ENCODE measurements around the gene TMEM255A. TPM values are rescaled to one million over a fixed set of nuclear protein-coding genes. Genes with fewer than 3 reads are reported as not detected.

TMEM255A gene
- total and polyA plus RNA-seq, 2 donors (not counting 1 experiment from before 2014, with no cell fraction given): 0.06 to 0.25 TPM

Other genes starting within 250 kb of the TMEM255A start
- gene RHOXF2B, start 233.8 kb downstream of the TMEM255A start, total RNA-seq: not detected in 2 replicates
- not detected in 2 replicates for gene RHOXF2B, start 233.8 kb downstream of the TMEM255A start, polyA plus RNA-seq
- not detected in 2 replicates for gene RHOXF1, start 195.5 kb downstream of the TMEM255A start, total RNA-seq
- gene RHOXF1, start 195.5 kb downstream of the TMEM255A start, polyA plus RNA-seq: 1.3 and 2.8 TPM in 2 replicates
- not detected in 2 replicates for gene RHOXF2, start 152.8 kb downstream of the TMEM255A start, total RNA-seq
- not detected in 2 replicates for gene RHOXF2, start 152.8 kb downstream of the TMEM255A start, polyA plus RNA-seq
- gene ZBTB33, start 60.6 kb downstream of the TMEM255A start, total RNA-seq: 21.6 and 22.0 TPM in 2 replicates
- gene ZBTB33, start 60.6 kb downstream of the TMEM255A start, polyA plus RNA-seq: 4.6 and 7.1 TPM in 2 replicates
- gene ATP1B4, start 50.6 kb upstream of the TMEM255A start, total RNA-seq: not detected in 2 replicates
- gene ATP1B4, start 50.6 kb upstream of the TMEM255A start, polyA plus RNA-seq: not detected in 2 replicates
- 35.0 and 37.1 TPM in 2 replicates for gene LAMP2, start 157.8 kb upstream of the TMEM255A start, total RNA-seq
- 9.5 and 11.2 TPM in 2 replicates for gene LAMP2, start 157.8 kb upstream of the TMEM255A start, polyA plus RNA-seq
- gene CUL4B, start 249.5 kb upstream of the TMEM255A start, total RNA-seq: 53.5 and 56.1 TPM in 2 replicates
- gene CUL4B, start 249.5 kb upstream of the TMEM255A start, polyA plus RNA-seq: 13.6 and 24.2 TPM in 2 replicates